NCI-H1417 (cell line): ENCODE results near the gene MT1M.
"Not testable (repeated sequence)": the region's sequence is repeated elsewhere in the genome, so short reads cannot be mapped to it uniquely, and the experiment has no call there.

ENCODE experiments used
- DNase-seq, 3 experiments: peaks; one replicate each; lab custom pipeline; 2025; lab: John Stamatoyannopoulos, UW

The MT1M gene

GRCh38 chr16:56673921-56674320 is 41.5 kb downstream of the MT1M start:
- DNase-seq, result no peak

DNA sequence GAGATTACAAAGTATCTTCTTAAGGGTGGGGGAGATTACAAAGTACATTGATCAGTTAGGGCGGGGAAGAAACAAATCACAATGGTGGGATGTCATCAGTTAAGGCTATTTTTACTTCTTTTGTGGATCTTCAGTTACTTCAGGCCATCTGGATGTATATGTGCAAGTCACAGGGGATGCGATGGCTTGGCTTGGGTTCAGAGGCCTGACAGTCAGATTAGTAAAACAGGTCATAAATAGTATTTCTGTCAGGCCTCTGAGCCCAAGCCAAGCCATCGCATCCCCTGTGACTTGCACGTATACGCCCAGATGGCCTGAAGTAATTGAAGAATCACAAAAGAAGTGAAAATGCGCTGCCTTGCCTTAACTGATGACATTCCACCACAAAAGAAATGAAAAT is 42.1 kb downstream of the MT1M start:
- not testable (repeated sequence) for DNase-seq

DNA sequence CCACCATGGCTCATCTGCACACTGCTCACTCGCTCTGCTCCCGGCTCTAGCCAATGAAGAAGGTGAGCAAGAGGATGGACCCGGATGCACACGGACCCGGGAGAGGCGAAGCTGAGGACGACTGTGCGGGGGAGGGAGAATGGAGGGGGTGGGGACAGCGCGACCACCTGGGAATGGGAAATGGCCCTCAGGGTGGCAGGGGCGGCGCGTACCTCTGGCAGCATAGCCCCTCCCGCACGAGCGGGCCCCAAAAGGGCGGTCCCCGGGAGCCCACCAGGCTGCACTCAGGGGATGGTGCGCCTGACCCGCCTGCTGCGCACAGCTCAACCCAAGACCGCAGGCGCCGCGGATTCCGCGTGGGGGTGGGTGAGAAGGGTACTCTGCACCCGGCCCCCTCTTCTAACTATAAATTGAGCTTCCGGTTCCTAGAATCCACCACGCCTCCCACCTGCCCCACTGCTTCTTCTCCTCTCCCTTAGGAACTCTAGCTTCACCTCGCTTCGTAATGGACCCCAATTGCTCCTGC is 43.3 kb downstream of the MT1M start:
- DNase-seq, result no peak

- no peak for DNase-seq
Observed at GRCh38 chr16:56677474-56677873, 45.0 kb downstream of the MT1M start.

GRCh38 chr16:56679078-56679730 is 46.7 kb downstream of the MT1M start:
- DNase-seq, result no peak

DNA sequence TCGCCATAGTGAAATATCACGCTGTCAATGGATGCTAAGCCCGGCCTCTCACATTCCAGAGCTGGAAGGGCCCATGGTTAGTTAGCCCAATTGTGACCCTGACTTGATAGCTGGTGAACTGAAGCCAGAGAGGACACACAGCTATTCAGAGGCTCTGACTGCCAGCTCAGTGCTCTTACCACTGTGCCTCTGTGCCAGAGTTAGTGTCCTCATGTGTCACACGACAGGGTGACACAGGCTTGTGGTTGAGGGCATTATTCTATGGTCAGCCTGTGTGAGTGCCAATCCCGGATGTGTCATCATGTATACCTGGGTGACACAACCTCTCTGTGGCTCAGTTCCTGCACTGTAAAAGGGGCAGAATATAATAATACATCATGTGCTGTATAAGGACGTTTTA is 47.4 kb downstream of the MT1M start:
- no peak for DNase-seq

- DNase-seq, result peak; percentile 77 to 84 (median 80)
Observed at GRCh38 chr16:56681939-56682702, 49.7 kb downstream of the MT1M start, which contains the start of gene MT1X. Gene MT1X (plus strand): TSS chr16:56682470. CDS start chr16:56682541, 71 bp downstream.

DNA sequence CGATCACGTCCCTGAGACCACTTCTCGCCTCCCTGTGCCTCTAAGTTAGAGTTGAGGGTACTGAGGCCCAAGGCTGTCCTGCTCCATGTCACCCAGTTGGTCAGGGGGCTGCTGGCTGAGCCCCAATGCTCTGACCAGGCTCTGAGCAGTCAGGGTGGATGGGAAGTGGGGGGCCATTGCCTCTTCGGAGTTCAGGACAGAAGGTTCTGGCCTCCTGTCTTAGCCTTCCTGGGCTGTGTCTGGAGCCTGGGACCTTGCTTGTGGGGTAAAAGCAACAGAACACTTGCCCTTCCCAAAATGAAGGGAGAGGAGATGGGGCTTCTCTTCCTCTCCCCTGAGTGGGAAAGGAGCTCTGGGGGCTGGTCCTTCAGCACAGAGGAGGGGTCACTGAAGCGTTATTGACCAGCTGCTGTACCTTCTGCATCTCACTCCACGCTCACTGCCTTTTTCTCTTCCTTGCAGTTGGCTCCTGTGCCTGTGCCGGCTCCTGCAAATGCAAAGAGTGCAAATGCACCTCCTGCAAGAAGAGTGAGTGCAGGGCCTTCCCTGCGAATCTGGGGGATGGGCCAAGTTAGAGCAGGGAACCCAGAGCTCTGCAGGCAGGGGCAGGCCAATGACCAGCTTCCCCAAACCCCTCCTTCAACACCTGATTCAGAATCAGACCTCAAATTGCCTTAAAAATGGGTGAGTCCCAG is 50.4 kb downstream of the MT1M start:
- no peak for DNase-seq
